Heart right ventricle (tissue), 16 donors: ENCODE measurements around the gene PRB3. TPM values are rescaled to one million over a fixed set of nuclear protein-coding genes. Genes with fewer than 3 reads are reported as not detected.
A peak's percentile ranks its signal among the peaks of the same experiment; 100 is the strongest.

Source experiments
- ATAC-seq, 8 donors: fragments of 200-7000 bp; cut with Tn5 transposase; one replicate each; pipeline ENCODE4 v1.9.1; 2020; ENCODE audit warnings: mild to moderate bottlenecking in 8 of 8, moderate library complexity in 8 of 8, moderate number of reproducible peaks in 1 of 8
- DNase-seq, 2 donors: peaks; one replicate each; pipeline ENCODE4 v3.0.0-alpha.2; 2020
- H3K27ac ChIP-seq, 10 donors: fragments of 200-600 bp; sonication (generic) in 2 of 10; one replicate each; pipeline versions ENCODE4 v1.5.0 to v1.8.0; 2020 to 2022; ENCODE audit warnings: mild to moderate bottlenecking in 3 of 10
- H3K27me3 ChIP-seq, 7 donors: fragments of 200-600 bp; one replicate each; pipeline ENCODE4 v1.8.0; 2021 to 2022; ENCODE audit warnings: mild to moderate bottlenecking in 2 of 7
- H3K36me3 ChIP-seq, 9 donors: fragments of 200-600 bp; sonication (generic) in 1 of 9; one replicate each; pipeline versions ENCODE4 v1.5.0 to v1.8.0; 2020 to 2022; ENCODE audit warnings: mild to moderate bottlenecking in 2 of 9
- H3K4me1 ChIP-seq, 9 donors: fragments of 200-600 bp; sonication (generic) in 1 of 9; one replicate each; pipeline versions ENCODE4 v1.5.0 to v1.8.0; 2020 to 2022; ENCODE audit warnings: mild to moderate bottlenecking in 4 of 9
- H3K4me3 ChIP-seq, 10 donors: fragments of 200-600 bp; sonication (generic) in 2 of 10; one replicate each; pipeline versions ENCODE4 v1.5.0 to v1.8.0; 2020 to 2022; ENCODE audit warnings: mild to moderate bottlenecking in 7 of 10, moderate library complexity in 2 of 10
- H3K9me3 ChIP-seq, 11 donors: fragments of 200-600 bp in 10 of 11; sonication (generic) in 2 of 11; one replicate each; pipeline versions ENCODE4 v1.5.0 to v1.8.0; 2013 to 2022; ENCODE audit warnings: mild to moderate bottlenecking in 2 of 11, control low read depth in 1 of 11, moderate library complexity in 1 of 11
- WGBS, 2 donors: extraction: QIAGEN DNeasy Blood & Tissue Kit; methylation state at CpG; one replicate each; pipeline ENCODE4 v1.1.7; 2013; ENCODE audit warnings: inconsistent platforms in 1 of 2; 5-methylcytosine and 5-hydroxymethylcytosine counted together
- intact Hi-C, 10 donors: fragments of 100-400 bp; cut with DNase I; formaldehyde crosslinking; loops; one replicate each; pipeline versions ENCODE4 v1.11.1 to v1.14.2; 2022
- polyA plus RNA-seq, 2 donors: library from polyadenylated mRNA; stranded (reverse); fragments of 200-250 nt; gene quantifications; one replicate each; pipeline ENCODE4 v1.2.3, GENCODE V29; 2013
- total RNA-seq, 10 donors: library from RNA; stranded (reverse); fragmentation: NEBNext Ultra II Directional in 3 of 10; extraction: Animal tissue kit (Norgen Biotek cat#: 25700) in 3 of 10; gene quantifications; one replicate each; pipeline versions ENCODE4 v1.2.1 to v1.2.4, GENCODE V29; 2021 to 2023
- TF ChIP-seq, protein P1 (sequence below), 9 donors: fragments of 200-600 bp; sonication (generic) in 2 of 9; IDR thresholded peaks; one replicate each; pipeline versions ENCODE4 v1.5.0 to v1.8.0; 2021 to 2022; ENCODE audit warnings: antibody characterized with exemption in 9 of 9, mild to moderate bottlenecking in 5 of 9, moderate library complexity in 1 of 9
- donor health status: Arrhythmogenic right ventricular cardiomyopathy.
- donor health status: ischemic (EF 13 %, LVEDD 7.1; RV severe dilation, severe dysfunction).
- donor health status: healthy with polysubstance abuse.
- donor health status: DM: no; HTN: yes; CAD: no.
- donor health status: DM: no; HTN: no; CAD: no.
- donor health status: ischemic (EF 25% LVEDD 6.9; RV normal size, moderate dysfunction).
- donor health status: ischemic (EF 25% LVEDD 5.7; RV mildly dilated, moderate dysfunction).
- donor health status: healthy.
- donor health status: DM: yes; HTN: yes; CAD: no.
- donor health status: Ischemic cardiomyopathy.
- donor health status: ischemic (EF 35%, LVEDD 5.7; RV mildly dilated, moderate dysfunction).
- donor health status: nonischemic (EF 11% LVEDD 7.7; RV severe dilation, severe dysfunction).
- donor health status: DM: yes; HTN: yes; CAD: no.
- donor health status: PGD.
- donor health status: ischemic (EF 29% LVEDD 5.4; RV normal size, mild dysfunction).
- donor health status: nonischemic (EF 23%, LVEDD 6.1; RV moderate dilation, normal function).

PRB3 gene
- total and polyA plus RNA-seq, 12 donors = not detected

GRCh38 chr12:11238275-11238674, 31.2 kb downstream of the PRB3 start:
- DNase-seq (no peak), ATAC-seq (peak in 3 of 8 donors; percentile 25 to 70 (median 53))
- TF ChIP-seq, protein P1, sequence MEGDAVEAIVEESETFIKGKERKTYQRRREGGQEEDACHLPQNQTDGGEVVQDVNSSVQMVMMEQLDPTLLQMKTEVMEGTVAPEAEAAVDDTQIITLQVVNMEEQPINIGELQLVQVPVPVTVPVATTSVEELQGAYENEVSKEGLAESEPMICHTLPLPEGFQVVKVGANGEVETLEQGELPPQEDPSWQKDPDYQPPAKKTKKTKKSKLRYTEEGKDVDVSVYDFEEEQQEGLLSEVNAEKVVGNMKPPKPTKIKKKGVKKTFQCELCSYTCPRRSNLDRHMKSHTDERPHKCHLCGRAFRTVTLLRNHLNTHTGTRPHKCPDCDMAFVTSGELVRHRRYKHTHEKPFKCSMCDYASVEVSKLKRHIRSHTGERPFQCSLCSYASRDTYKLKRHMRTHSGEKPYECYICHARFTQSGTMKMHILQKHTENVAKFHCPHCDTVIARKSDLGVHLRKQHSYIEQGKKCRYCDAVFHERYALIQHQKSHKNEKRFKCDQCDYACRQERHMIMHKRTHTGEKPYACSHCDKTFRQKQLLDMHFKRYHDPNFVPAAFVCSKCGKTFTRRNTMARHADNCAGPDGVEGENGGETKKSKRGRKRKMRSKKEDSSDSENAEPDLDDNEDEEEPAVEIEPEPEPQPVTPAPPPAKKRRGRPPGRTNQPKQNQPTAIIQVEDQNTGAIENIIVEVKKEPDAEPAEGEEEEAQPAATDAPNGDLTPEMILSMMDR (IDR thresholded peaks at IDR 0.05) = no peak
- H3K27ac ChIP-seq = no peak overlapping the region
- intact Hi-C loops = loop anchor here in 2 of 10 donors (10.0 kb wide), 1 partner anchor 247 kb away; no protein-coding TSS in a partner anchor
- no peak overlapping the region for H3K4me3 ChIP-seq
- no peaks in the 10 kb centered on the region for H3K4me1 ChIP-seq
- H3K27me3 ChIP-seq = no peaks in the 10 kb centered on the region
- 61 to 70% methylated on average over 4 of the region's 4 CpGs for WGBS, 2 donors
- no peaks in the 10 kb centered on the region for H3K36me3 ChIP-seq
- peaks cover 0 to 8% (median 0%) of the 10 kb centered on the region in 11 donors for H3K9me3 ChIP-seq

DNA sequence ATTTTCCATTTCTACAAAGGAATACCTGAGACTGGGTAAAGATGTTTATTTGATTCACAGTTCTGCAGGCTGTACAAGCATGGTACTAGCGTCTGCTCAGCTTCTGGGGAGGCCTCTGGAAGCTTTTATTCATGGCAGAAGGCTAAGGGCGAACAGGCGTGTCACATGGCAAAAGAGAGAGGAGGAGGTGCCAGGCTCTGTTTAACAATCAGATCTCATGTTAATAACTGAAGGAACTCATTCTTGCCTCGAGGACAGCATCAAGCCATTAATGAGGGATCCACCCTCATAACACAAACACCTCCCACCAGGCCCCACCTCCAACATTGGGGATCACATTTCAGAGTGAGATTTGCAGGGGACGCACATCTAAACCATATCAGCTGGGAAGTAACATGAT, 36.0 kb downstream of the PRB3 start:
- Histone ChIP-seq H3K4me3 (no peak overlapping the region), H3K27ac (no peak overlapping the region), H3K27me3 (no peaks in the 10 kb centered on the region), H3K4me1 (no peaks in the 10 kb centered on the region), H3K36me3 (no peaks in the 10 kb centered on the region), H3K9me3 (peaks cover 0 to 8% (median 0%) of the 10 kb centered on the region in 11 donors)
- 69 to 71% methylated on average over 5 of the region's 5 CpGs for WGBS, 2 donors
- DNase-seq = no peak
- intact Hi-C loops = loop anchor here in 2 of 10 donors (10.0 kb wide), 1 partner anchor 251 kb away; no protein-coding TSS in a partner anchor
- TF ChIP-seq, protein P1 (IDR thresholded peaks at IDR 0.05) = no peak
- no peak for ATAC-seq

DNA sequence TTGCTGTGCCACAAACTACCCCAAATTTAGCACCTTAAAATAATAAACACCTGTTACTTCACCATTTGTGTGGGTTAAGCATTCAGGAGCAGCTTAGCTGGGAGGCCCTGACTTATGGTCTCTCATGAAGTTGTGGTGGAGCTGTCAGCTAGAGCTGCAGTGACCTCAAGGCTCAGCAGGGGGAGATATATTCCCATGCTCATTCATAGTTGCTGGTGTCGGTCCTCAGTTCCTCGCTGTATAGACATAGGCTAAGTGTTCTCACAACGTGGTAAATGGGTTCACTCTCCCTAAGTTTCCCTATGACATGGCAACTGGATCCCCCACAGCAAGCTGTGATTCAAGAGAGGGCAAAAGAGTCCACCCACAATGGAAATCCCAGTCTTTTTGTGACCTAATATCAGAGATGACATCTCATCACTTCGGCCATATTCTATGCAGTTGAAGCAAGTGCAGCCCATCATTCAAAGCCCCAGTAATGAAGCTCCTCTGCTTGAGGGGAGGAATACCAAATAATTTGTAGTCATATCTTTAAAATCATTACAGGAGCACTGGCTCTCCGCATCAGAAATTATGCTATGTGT, 41.1 kb downstream of the PRB3 start:
- TF ChIP-seq, protein P1 (IDR thresholded peaks at IDR 0.05) = peak in 7 of 9 donors; percentile 25 to 56 (median 43)
- Histone ChIP-seq H3K36me3 (no peaks in the 10 kb centered on the region), H3K9me3 (no peaks in the 10 kb centered on the region), H3K27me3 (no peaks in the 10 kb centered on the region), H3K4me3 (no peak overlapping the region), H3K4me1 (no peaks in the 10 kb centered on the region), H3K27ac (no peak overlapping the region)
- DNase-seq = no peak
- 44 to 46% methylated on average over 5 of the region's 5 CpGs for WGBS, 2 donors
- intact Hi-C loops = loop anchor here in 3 of 10 donors (5.0 to 10.0 kb wide), 2 partner anchors 256 to 259 kb away; no protein-coding TSS in a partner anchor
- no peak for ATAC-seq

DNA sequence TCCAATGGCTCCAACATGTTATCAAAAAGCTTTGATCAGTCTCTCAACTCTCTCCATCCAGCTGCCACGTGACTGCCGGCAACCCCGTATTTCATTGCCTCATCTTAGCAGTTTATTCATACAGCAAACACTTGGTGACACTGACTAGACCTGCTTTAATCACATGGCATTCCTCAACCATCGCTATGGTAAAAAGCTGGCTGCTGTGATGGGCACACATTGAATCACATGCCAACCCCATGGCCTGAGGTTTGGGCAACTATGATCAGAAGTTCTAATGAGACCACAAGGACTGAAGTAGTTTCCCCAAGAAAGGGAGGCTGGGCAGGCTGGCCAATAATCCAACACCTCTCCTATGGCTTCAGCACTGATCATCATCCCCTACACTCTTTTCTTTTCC, 42.1 kb downstream of the PRB3 start:
- H3K36me3 ChIP-seq = no peaks in the 10 kb centered on the region
- TF ChIP-seq, protein P1 (IDR thresholded peaks at IDR 0.05) = no peak
- ATAC-seq = no peak
- peaks cover 0 to 7% (median 0%) of the 10 kb centered on the region in 11 donors for H3K9me3 ChIP-seq
- DNase-seq = no peak
- H3K4me3 ChIP-seq = no peak overlapping the region
- no peaks in the 10 kb centered on the region for H3K27me3 ChIP-seq
- no peaks in the 10 kb centered on the region for H3K4me1 ChIP-seq
- WGBS, 2 donors = 81% methylated on average over 4 of the region's 4 CpGs
- no peak overlapping the region for H3K27ac ChIP-seq
- intact Hi-C loops = loop anchor here in 3 of 10 donors (5.0 to 10.0 kb wide), 2 partner anchors 257 to 260 kb away; no protein-coding TSS in a partner anchor

Other genes starting within 250 kb of the PRB3 start
- gene TAS2R19, start 247.1 kb downstream of the PRB3 start, total RNA-seq = 1 to 10 TPM in 2 of 10 donors, under 1 TPM in 8; 0.25 to 1.2 (median 0.77) TPM
- under 1 TPM; 0.12 to 0.59 TPM for gene TAS2R19, start 247.1 kb downstream of the PRB3 start, polyA plus RNA-seq
- gene TAS2R31, start 238.3 kb downstream of the PRB3 start, total RNA-seq = 1 to 10 TPM in 1 of 10 donors, under 1 TPM in 9; 0.38 to 1.6 (median 0.84) TPM
- gene TAS2R31, start 238.3 kb downstream of the PRB3 start, polyA plus RNA-seq = under 1 TPM; 0.12 to 0.29 TPM
- under 1 TPM in 7 of 10 donors, not detected in 3; 0.28 to 0.93 (median 0.51) TPM for gene TAS2R46, start 207.4 kb downstream of the PRB3 start, total RNA-seq
- gene TAS2R46, start 207.4 kb downstream of the PRB3 start, polyA plus RNA-seq = not detected
- gene TAS2R43, start 177.4 kb downstream of the PRB3 start, total RNA-seq = under 1 TPM in 4 of 10 donors, not detected in 6; 0.28 to 0.53 (median 0.31) TPM
- not detected for gene TAS2R43, start 177.4 kb downstream of the PRB3 start, polyA plus RNA-seq
- 1 to 10 TPM in 5 of 10 donors, under 1 TPM in 5; 0.60 to 1.5 (median 1.0) TPM for gene TAS2R30, start 135.1 kb downstream of the PRB3 start, total RNA-seq
- gene TAS2R30, start 135.1 kb downstream of the PRB3 start, polyA plus RNA-seq = not detected
- gene SMIM10L1, start 98.5 kb downstream of the PRB3 start, total RNA-seq = 10 to 100 TPM; 14.0 to 23.7 (median 19.3) TPM
- gene SMIM10L1, start 98.5 kb downstream of the PRB3 start, polyA plus RNA-seq = 10 to 100 TPM; 12.5 to 26.2 TPM
- gene TAS2R42, start 82.8 kb downstream of the PRB3 start, total RNA-seq = not detected
- not detected for gene TAS2R42, start 82.8 kb downstream of the PRB3 start, polyA plus RNA-seq
- gene PRB4, start 40.7 kb upstream of the PRB3 start, total RNA-seq = not detected
- gene PRB4, start 40.7 kb upstream of the PRB3 start, polyA plus RNA-seq = not detected
- not detected for gene PRB2, start 125.9 kb upstream of the PRB3 start, total RNA-seq
- gene PRB2, start 125.9 kb upstream of the PRB3 start, polyA plus RNA-seq = not detected